GM20431 (cell line): ENCODE data around the gene KCNS1.
"Not testable (repeated sequence)": the region's sequence is repeated elsewhere in the genome, so short reads cannot be mapped to it uniquely, and the experiment has no call there.

Experiments used
- in situ Hi-C: fragments of 300-500 bp; cut with MseI, MboI; formaldehyde crosslinking; loops from one replicate; pipeline ENCODE4 v1.15.0; 2020; ENCODE audit warnings: low sequenced_read_pairs; ENCODE audit not compliant: unreplicated experiment

KCNS1 gene

GRCh38 chr20:45085289-45085688 is 15.6 kb downstream of the KCNS1 start:
- in situ Hi-C loops: no loop called here

- in situ Hi-C loops: no loop called here
Observed at GRCh38 chr20:45083127-45083526, 17.8 kb downstream of the KCNS1 start.

GRCh38 chr20:45082468-45082867 is 18.5 kb downstream of the KCNS1 start:
- in situ Hi-C loops: no loop called here

GRCh38 chr20:45080867-45081624 is 19.9 kb downstream of the KCNS1 start:
- in situ Hi-C loops: no loop called here

GRCh38 chr20:45077559-45077958 is 23.4 kb downstream of the KCNS1 start:
- in situ Hi-C loops: no loop called here

GRCh38 chr20:45073221-45073620 is 27.7 kb downstream of the KCNS1 start:
- in situ Hi-C loops: no loop called here

- in situ Hi-C loops: no loop called here
Observed at GRCh38 chr20:45072066-45072465, 28.9 kb downstream of the KCNS1 start.

GRCh38 chr20:45070932-45071632 is 29.8 kb downstream of the KCNS1 start:
- in situ Hi-C loops: no loop called here

- in situ Hi-C loops: no loop called here
Observed at GRCh38 chr20:45069261-45069660, 31.7 kb downstream of the KCNS1 start.

- in situ Hi-C loops: no loop called here
Observed at GRCh38 chr20:45067558-45067957, 33.4 kb downstream of the KCNS1 start.

GRCh38 chr20:45067087-45067486 is 33.8 kb downstream of the KCNS1 start:
- in situ Hi-C loops: no loop called here

GRCh38 chr20:45066372-45066771 is 34.6 kb downstream of the KCNS1 start:
- in situ Hi-C loops: no loop called here

- in situ Hi-C loops: no loop called here
Observed at GRCh38 chr20:45064812-45065211, 36.1 kb downstream of the KCNS1 start.

GRCh38 chr20:45063107-45063506 is 37.8 kb downstream of the KCNS1 start:
- in situ Hi-C loops: not testable (repeated sequence)

- in situ Hi-C loops: no loop called here
Observed at GRCh38 chr20:45061244-45061643, 39.7 kb downstream of the KCNS1 start.

- in situ Hi-C loops: no loop called here
Observed at GRCh38 chr20:45060294-45060693, 40.6 kb downstream of the KCNS1 start.

GRCh38 chr20:45059022-45059728 is 41.8 kb downstream of the KCNS1 start:
- in situ Hi-C loops: no loop called here

GRCh38 chr20:45058168-45058850 is 42.6 kb downstream of the KCNS1 start:
- in situ Hi-C loops: no loop called here

GRCh38 chr20:45056473-45057173 is 44.3 kb downstream of the KCNS1 start:
- in situ Hi-C loops: no loop called here

GRCh38 chr20:45055056-45055455 is 45.9 kb downstream of the KCNS1 start:
- in situ Hi-C loops: no loop called here
